DOHH2 (cell line): ENCODE measurements around the gene MED4.

Experiments used
- H3F3A ChIP-seq: fragments of 200-600 bp; sonication (generic), shearing (Covaris generic); 2 replicates; pipeline ENCODE4 v1.6.0; 2016; ENCODE audit warnings: antibody characterized with exemption, mild to moderate bottlenecking; ENCODE audit not compliant: control insufficient read depth, insufficient read depth
- H3K27ac ChIP-seq: fragments of 200-600 bp; sonication (generic); 2 replicates; pipeline ENCODE4 v1.5.1; 2014; ENCODE audit warnings: low read depth, mild to moderate bottlenecking, low read length, moderate library complexity
- H3K27me3 ChIP-seq: fragments of 200-600 bp; sonication (generic); 2 replicates; pipeline ENCODE4 v1.6.1; 2014; ENCODE audit warnings: mild to moderate bottlenecking, low read length, mixed read lengths; ENCODE audit not compliant: control insufficient read depth
- H3K36me3 ChIP-seq: fragments of 200-600 bp; sonication (generic); 2 replicates; pipeline ENCODE4 v1.6.1; 2014; ENCODE audit warnings: mild to moderate bottlenecking, low read length, moderate library complexity, mixed read lengths; ENCODE audit not compliant: control insufficient read depth
- H3K4me1 ChIP-seq: fragments of 200-600 bp; sonication (generic); 2 replicates; pipeline ENCODE4 v1.6.1; 2014; ENCODE audit warnings: mild to moderate bottlenecking, low read length, mixed read lengths; ENCODE audit not compliant: control insufficient read depth
- H3K4me2 ChIP-seq: fragments of 200-600 bp; sonication (generic); 2 replicates; pipeline ENCODE4 v1.6.0; 2014; ENCODE audit warnings: mild to moderate bottlenecking, low read length, moderate library complexity
- H3K4me3 ChIP-seq: fragments of 200-600 bp; sonication (generic); 2 replicates; pipeline ENCODE4 v1.5.1; 2014; ENCODE audit warnings: mild to moderate bottlenecking, low read length, mixed read lengths
- H3K79me2 ChIP-seq: fragments of 200-600 bp; sonication (generic); 2 replicates; pipeline ENCODE4 v1.6.1; 2014; ENCODE audit warnings: mild to moderate bottlenecking, low read length, mixed read lengths; ENCODE audit not compliant: control insufficient read depth
- H3K9me2 ChIP-seq: fragments of 200-600 bp; sonication (generic); replicated peaks from 2 replicates; pipeline ENCODE4 v1.6.1; 2014; ENCODE audit warnings: mild to moderate bottlenecking, low read length, mixed read lengths; ENCODE audit not compliant: control insufficient read depth
- H3K9me3 ChIP-seq: fragments of 200-600 bp; sonication (generic); 2 replicates; pipeline ENCODE4 v1.6.1; 2014; ENCODE audit warnings: antibody characterized with exemption, low read length, mixed read lengths; ENCODE audit not compliant: control insufficient read depth, insufficient read depth
- H4K20me1 ChIP-seq: fragments of 200-600 bp; sonication (generic); 2 replicates; pipeline ENCODE4 v1.6.0; 2014; ENCODE audit warnings: low read depth, mild to moderate bottlenecking, antibody characterized with exemption, low read length, moderate library complexity; ENCODE audit not compliant: control insufficient read depth, insufficient read depth
- CTCF ChIP-seq: fragments of 200-600 bp; sonication (generic); IDR thresholded peaks from one replicate; pipeline ENCODE4 v1.5.1; 2014; ENCODE audit warnings: antibody characterized with exemption, mild to moderate bottlenecking, low read depth, low read length; ENCODE audit not compliant: poor library complexity, severe bottlenecking
- EZH2phosphoT487 ChIP-seq: fragments of 200-600 bp; sonication (generic); IDR thresholded peaks from 2 replicates; pipeline ENCODE4 v1.6.1; 2017; ENCODE audit warnings: borderline replicate concordance, mild to moderate bottlenecking, antibody characterized with exemption, low read length, moderate library complexity, mixed read lengths

The MED4 gene

GRCh38 chr13:48113756-48114130, 18.8 kb upstream of the MED4 start:
- H3K4me2 ChIP-seq: no peak overlapping the region
- H3K36me3 ChIP-seq: no peaks in the 10 kb centered on the region
- no peaks in the 10 kb centered on the region for H3K9me3 ChIP-seq
- H3K9me2 ChIP-seq: no peaks in the 10 kb centered on the region
- H3K4me3 ChIP-seq: no peak overlapping the region
- no peaks in the 10 kb centered on the region for H3K79me2 ChIP-seq
- no peaks in the 10 kb centered on the region for H4K20me1 ChIP-seq
- H3K27ac ChIP-seq: no peak overlapping the region
- no peaks in the 10 kb centered on the region for H3F3A ChIP-seq
- TF ChIP-seq CTCF (no peak), EZH2phosphoT487 (no peak)
- no peaks in the 10 kb centered on the region for H3K27me3 ChIP-seq
- H3K4me1 ChIP-seq: no peaks in the 10 kb centered on the region

- TF ChIP-seq CTCF: no peak
- no peak for TF ChIP-seq EZH2phosphoT487
- Histone ChIP-seq H3K4me3 (no peak overlapping the region), H3K9me2 (no peaks in the 10 kb centered on the region), H3K9me3 (no peaks in the 10 kb centered on the region), H3K27ac (no peak overlapping the region), H3K79me2 (no peaks in the 10 kb centered on the region), H3F3A (no peaks in the 10 kb centered on the region), H4K20me1 (no peaks in the 10 kb centered on the region), H3K4me2 (no peak overlapping the region), H3K4me1 (no peaks in the 10 kb centered on the region), H3K36me3 (no peaks in the 10 kb centered on the region), H3K27me3 (no peaks in the 10 kb centered on the region)
These were observed 18.2 kb upstream of the MED4 start for GRCh38 chr13:48112896-48113755.

- Histone ChIP-seq H3K27ac (no peak overlapping the region), H3F3A (no peaks in the 10 kb centered on the region), H3K9me3 (no peaks in the 10 kb centered on the region), H3K79me2 (no peaks in the 10 kb centered on the region), H3K27me3 (no peaks in the 10 kb centered on the region), H3K4me1 (no peaks in the 10 kb centered on the region), H4K20me1 (no peaks in the 10 kb centered on the region), H3K4me2 (no peak overlapping the region), H3K9me2 (no peaks in the 10 kb centered on the region), H3K4me3 (no peak overlapping the region), H3K36me3 (no peaks in the 10 kb centered on the region)
- TF ChIP-seq EZH2phosphoT487 (no peak), CTCF (no peak)
These were observed 16.2 kb upstream of the MED4 start for GRCh38 chr13:48110931-48111721.
